Neural cell (in vitro differentiated cells): Measurements from ENCODE around the gene PIM2. TPM values are rescaled to one million over a fixed set of nuclear protein-coding genes. Genes with fewer than 3 reads are reported as not detected.

Experiments
- H2AFZ ChIP-seq: fragments of 200-600, 300-800 bp; sonication (generic), shearing (Covaris generic); 2 replicates; pipeline ENCODE4 v1.6.0; 2014; ENCODE audit warnings: low read depth, mild to moderate bottlenecking, antibody characterized with exemption, low read length, moderate library complexity
- H3F3A ChIP-seq: fragments of 200-600 bp; shearing (Covaris generic); 2 replicates; pipeline ENCODE4 v1.6.1; 2016; ENCODE audit warnings: mild to moderate bottlenecking, moderate library complexity, mixed read lengths, antibody characterized with exemption, low read length; ENCODE audit not compliant: insufficient read depth, poor library complexity, severe bottlenecking
- H3K27ac ChIP-seq: fragments of 200-600, 300-800 bp; sonication (generic), shearing (Covaris generic); 2 replicates; pipeline ENCODE4 v1.5.1; 2014; ENCODE audit warnings: mild to moderate bottlenecking, low read length, moderate library complexity
- H3K27me3 ChIP-seq: fragments of 300-800, 200-600 bp; sonication (generic), shearing (Covaris generic); 2 replicates; pipeline ENCODE4 v1.6.0; 2014; ENCODE audit warnings: mild to moderate bottlenecking, low read depth, low read length, moderate library complexity; ENCODE audit not compliant: insufficient read depth
- H3K36me3 ChIP-seq: fragments of 300-800, 200-600 bp; sonication (generic), shearing (Covaris generic); 2 replicates; pipeline ENCODE4 v1.5.1; 2014; ENCODE audit warnings: mild to moderate bottlenecking, antibody characterized with exemption, low read length, moderate library complexity; ENCODE audit not compliant: insufficient read depth
- H3K4me2 ChIP-seq: fragments of 300-800, 200-600 bp; sonication (generic), shearing (Covaris generic); 2 replicates; pipeline ENCODE4 v1.6.0; 2014; ENCODE audit warnings: mild to moderate bottlenecking, low read length
- H3K4me3 ChIP-seq: fragments of 300-800, 200-600 bp; sonication (generic), shearing (Covaris generic); 2 replicates; pipeline ENCODE4 v1.5.1; 2014; ENCODE audit warnings: mild to moderate bottlenecking, low read length, moderate library complexity
- H3K79me2 ChIP-seq: fragments of 200-600 bp; shearing (Covaris generic); replicated peaks from 2 replicates; pipeline ENCODE4 v1.6.0; 2014; ENCODE audit warnings: mild to moderate bottlenecking, low read length, moderate library complexity; ENCODE audit not compliant: insufficient read depth
- H3K9ac ChIP-seq: fragments of 300-800, 200-600 bp; sonication (generic), shearing (Covaris generic); 2 replicates; pipeline ENCODE4 v1.6.1; 2016; ENCODE audit warnings: mild to moderate bottlenecking, low read length, mixed read lengths
- H3K9me2 ChIP-seq: fragments of 200-600 bp; shearing (Covaris generic); 2 replicates; pipeline ENCODE4 v1.6.1; 2016; ENCODE audit warnings: mild to moderate bottlenecking, low read length, mixed read lengths; ENCODE audit not compliant: insufficient read depth
- H3K9me3 ChIP-seq: fragments of 200-600, 300-800 bp; sonication (generic), shearing (Covaris generic); 2 replicates; pipeline ENCODE4 v1.6.1; 2016; ENCODE audit warnings: mild to moderate bottlenecking, mixed run types, low read length, moderate library complexity, mixed read lengths
- H4K20me1 ChIP-seq: fragments of 200-600 bp; shearing (Covaris generic); 2 replicates; pipeline ENCODE4 v1.6.1; 2016; ENCODE audit warnings: mild to moderate bottlenecking, mixed run types; ENCODE audit not compliant: insufficient read depth
- CTCF ChIP-seq: fragments of 450-650 bp; IDR thresholded peaks from 2 replicates; pipeline ENCODE4 v1.5.1; 2014; ENCODE audit warnings: antibody characterized with exemption, mild to moderate bottlenecking, moderate library complexity; ENCODE audit not compliant: poor library complexity, severe bottlenecking
- EP300 ChIP-seq: fragments of 450-650 bp; conservative IDR thresholded peaks from 2 replicates; pipeline ENCODE4 v1.6.1; 2014; ENCODE audit warnings: antibody characterized with exemption, mild to moderate bottlenecking, moderate library complexity; ENCODE audit not compliant: poor library complexity, severe bottlenecking
- EZH2 ChIP-seq: fragments of 200-600, 300-800 bp; shearing (Covaris generic), sonication (generic); IDR thresholded peaks from 2 replicates; pipeline ENCODE4 v1.6.1; 2014; ENCODE audit warnings: antibody characterized with exemption, low read length, borderline replicate concordance, mild to moderate bottlenecking; ENCODE audit not compliant: insufficient read depth, poor library complexity, severe bottlenecking
- MXI1 ChIP-seq: fragments of 450-650 bp; conservative IDR thresholded peaks from 2 replicates; pipeline ENCODE4 v1.6.1; 2014; ENCODE audit warnings: antibody characterized with exemption, mild to moderate bottlenecking; ENCODE audit not compliant: poor library complexity, severe bottlenecking
- POLR2AphosphoS5 ChIP-seq: IDR thresholded peaks from 2 replicates; pipeline ENCODE4 v1.6.1; 2012
- RAD21 ChIP-seq: fragments of 450-650 bp; conservative IDR thresholded peaks from 2 replicates; pipeline ENCODE4 v1.6.1; 2014; ENCODE audit warnings: antibody characterized with exemption, mild to moderate bottlenecking, moderate library complexity
- REST ChIP-seq: IDR thresholded peaks from 2 replicates; pipeline ENCODE4 v1.6.1; 2012; ENCODE audit warnings: borderline replicate concordance
- SMC3 ChIP-seq: fragments of 450-650 bp; conservative IDR thresholded peaks from 2 replicates; pipeline ENCODE4 v1.6.1; 2014; ENCODE audit warnings: antibody characterized with exemption, mild to moderate bottlenecking, moderate library complexity; ENCODE audit not compliant: poor library complexity
- TAF1 ChIP-seq: IDR thresholded peaks from 2 replicates; pipeline ENCODE4 v1.6.1; 2012; ENCODE audit warnings: low read depth
- polyA plus RNA-seq: library from polyadenylated mRNA; depleted of rRNA; stranded (reverse); fragments of >200 nt; gene quantifications from 2 replicates; pipeline ENCODE4 v1.2.3, GENCODE V29; 2014

The PIM2 gene
- polyA plus RNA-seq, 1 donor from 2014 or later: 8.9 TPM

- TF ChIP-seq REST (no peak), MXI1 (no peak), SMC3 (no peak)
Measured at GRCh38 chrX:48940404-48940955, 21.7 kb upstream of the PIM2 start (continued).

- H3K4me2 ChIP-seq: no peak overlapping the region
- no peaks in the 10 kb centered on the region for H3K27me3 ChIP-seq
- no peak overlapping the region for H3K27ac ChIP-seq
- no peak for TF ChIP-seq TAF1
- no peak for TF ChIP-seq RAD21
- no peak for TF ChIP-seq SMC3
- no peak for TF ChIP-seq EP300
- no peak for TF ChIP-seq CTCF
- no peak for TF ChIP-seq EZH2
- TF ChIP-seq MXI1: no peak
- no peak for TF ChIP-seq POLR2AphosphoS5
- no peak for TF ChIP-seq REST
- no peak overlapping the region for H3K9ac ChIP-seq
- no peak overlapping the region for H3K4me3 ChIP-seq
- no peaks in the 10 kb centered on the region for H3K79me2 ChIP-seq
- H3K9me3 ChIP-seq: no peaks in the 10 kb centered on the region
- no peaks in the 10 kb centered on the region for H3K36me3 ChIP-seq
- no peaks in the 10 kb centered on the region for H3K9me2 ChIP-seq
- H2AFZ ChIP-seq: no peak overlapping the region
- H3F3A ChIP-seq: no peaks in the 10 kb centered on the region
- no peaks in the 10 kb centered on the region for H4K20me1 ChIP-seq
Measured at GRCh38 chrX:48939524-48940228, 20.9 kb upstream of the PIM2 start.
